Subcutaneous adipose tissue (tissue), 4 donors: ENCODE results near the gene TRMT13. TPM values are rescaled to one million over a fixed set of nuclear protein-coding genes. Genes with fewer than 3 reads are reported as not detected.

Experiments used
- total RNA-seq, 4 donors: library from RNA; depleted of rRNA; stranded (reverse); fragments of >200 nt; gene quantifications; one replicate each; pipeline ENCODE4 v1.1.0, GENCODE V29; 2016
- TF ChIP-seq, protein P1 (sequence below): fragments of 450-650 bp; IDR thresholded peaks from one replicate; pipeline ENCODE4 v1.5.1; 2016; ENCODE audit warnings: low read depth, mild to moderate bottlenecking, control low read depth, antibody characterized with exemption, moderate library complexity

TRMT13 gene, protein sequence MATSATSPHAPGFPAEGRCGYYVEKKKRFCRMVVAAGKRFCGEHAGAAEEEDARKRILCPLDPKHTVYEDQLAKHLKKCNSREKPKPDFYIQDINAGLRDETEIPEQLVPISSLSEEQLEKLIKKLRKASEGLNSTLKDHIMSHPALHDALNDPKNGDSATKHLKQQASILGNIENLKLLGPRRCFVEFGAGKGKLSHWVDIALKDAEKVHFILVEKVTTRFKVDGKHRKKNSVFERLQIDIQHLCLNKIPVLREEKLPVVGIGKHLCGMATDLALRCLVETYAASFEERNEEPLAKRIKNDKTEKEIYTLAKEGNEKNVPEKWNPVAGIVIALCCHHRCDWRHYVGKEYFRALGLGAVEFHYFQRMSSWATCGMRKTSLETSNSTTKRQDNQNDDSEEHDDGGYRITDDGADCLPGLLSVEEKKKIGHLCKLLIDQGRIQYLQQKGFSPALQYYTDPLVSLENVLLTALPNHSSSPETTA
- total RNA-seq: 10 to 100 TPM; 13.2 to 27.4 (median 25.3) TPM

- TF ChIP-seq, protein P1, sequence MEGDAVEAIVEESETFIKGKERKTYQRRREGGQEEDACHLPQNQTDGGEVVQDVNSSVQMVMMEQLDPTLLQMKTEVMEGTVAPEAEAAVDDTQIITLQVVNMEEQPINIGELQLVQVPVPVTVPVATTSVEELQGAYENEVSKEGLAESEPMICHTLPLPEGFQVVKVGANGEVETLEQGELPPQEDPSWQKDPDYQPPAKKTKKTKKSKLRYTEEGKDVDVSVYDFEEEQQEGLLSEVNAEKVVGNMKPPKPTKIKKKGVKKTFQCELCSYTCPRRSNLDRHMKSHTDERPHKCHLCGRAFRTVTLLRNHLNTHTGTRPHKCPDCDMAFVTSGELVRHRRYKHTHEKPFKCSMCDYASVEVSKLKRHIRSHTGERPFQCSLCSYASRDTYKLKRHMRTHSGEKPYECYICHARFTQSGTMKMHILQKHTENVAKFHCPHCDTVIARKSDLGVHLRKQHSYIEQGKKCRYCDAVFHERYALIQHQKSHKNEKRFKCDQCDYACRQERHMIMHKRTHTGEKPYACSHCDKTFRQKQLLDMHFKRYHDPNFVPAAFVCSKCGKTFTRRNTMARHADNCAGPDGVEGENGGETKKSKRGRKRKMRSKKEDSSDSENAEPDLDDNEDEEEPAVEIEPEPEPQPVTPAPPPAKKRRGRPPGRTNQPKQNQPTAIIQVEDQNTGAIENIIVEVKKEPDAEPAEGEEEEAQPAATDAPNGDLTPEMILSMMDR: no peak
These were observed at the start of gene TRMT13, which contains the start of gene SASS6 for GRCh38 chr1:100132566-100133477. TRMT13 (plus strand) TSS chr1:100133163; CDS start chr1:100133169, 6 bp downstream. SASS6 (minus strand) TSS chr1:100132930; CDS start chr1:100132814, 116 bp downstream.

DNA sequence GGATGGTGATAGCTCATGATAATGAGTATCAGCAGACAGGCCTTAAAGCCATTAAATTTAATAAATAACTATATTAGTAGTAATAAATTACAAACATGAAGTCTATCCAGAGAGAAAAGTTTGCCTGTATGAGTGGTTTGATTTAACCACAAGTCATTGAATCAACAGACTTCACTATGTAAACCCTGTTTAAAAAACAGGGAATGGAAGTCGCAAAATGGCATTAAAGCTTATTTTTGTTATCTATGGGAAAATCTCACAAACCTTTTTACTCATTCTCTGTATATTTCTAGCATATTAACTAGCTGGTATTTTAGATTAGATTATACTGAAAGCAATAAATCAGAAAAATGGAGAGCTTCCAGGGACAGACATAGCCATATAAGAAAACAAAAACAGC lies 45.6 kb upstream of the TRMT13 start:
- TF ChIP-seq, protein P1: no peak

DNA sequence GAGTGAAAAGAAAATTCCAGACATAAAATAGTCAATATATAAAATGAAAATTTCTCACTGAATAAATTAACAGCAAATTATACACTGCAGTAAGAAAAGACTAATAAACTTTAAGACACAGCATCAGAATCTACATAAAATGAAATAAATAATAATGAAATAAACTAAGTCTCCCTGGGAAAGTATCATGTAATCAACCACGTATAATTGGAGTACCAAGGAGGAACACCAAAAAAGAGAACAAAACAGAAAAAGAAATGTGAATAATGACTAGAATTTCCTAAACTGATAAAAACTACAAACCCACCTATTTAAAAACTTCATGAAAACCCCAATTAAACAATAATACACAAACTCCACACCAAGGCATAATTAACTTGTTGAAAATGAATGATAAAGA lies 43.9 kb upstream of the TRMT13 start:
- TF ChIP-seq, protein P1: no peak

- TF ChIP-seq, protein P1: no peak
These were observed 42.5 kb upstream of the TRMT13 start for GRCh38 chr1:100090471-100090870.

GRCh38 chr1:100100202-100100601 lies 32.8 kb upstream of the TRMT13 start:
- TF ChIP-seq, protein P1: no peak

GRCh38 chr1:100101564-100101963 lies 31.4 kb upstream of the TRMT13 start:
- TF ChIP-seq, protein P1: no peak

GRCh38 chr1:100107696-100108095 lies 25.3 kb upstream of the TRMT13 start:
- TF ChIP-seq, protein P1: no peak
